GM20431 (cell line): ENCODE measurements around the gene JOSD1.

Source experiments
- in situ Hi-C: fragments of 300-500 bp; cut with MseI, MboI; formaldehyde crosslinking; loops from one replicate; pipeline ENCODE4 v1.15.0; 2020; ENCODE audit warnings: low sequenced_read_pairs; ENCODE audit not compliant: unreplicated experiment

Gene JOSD1

DNA sequence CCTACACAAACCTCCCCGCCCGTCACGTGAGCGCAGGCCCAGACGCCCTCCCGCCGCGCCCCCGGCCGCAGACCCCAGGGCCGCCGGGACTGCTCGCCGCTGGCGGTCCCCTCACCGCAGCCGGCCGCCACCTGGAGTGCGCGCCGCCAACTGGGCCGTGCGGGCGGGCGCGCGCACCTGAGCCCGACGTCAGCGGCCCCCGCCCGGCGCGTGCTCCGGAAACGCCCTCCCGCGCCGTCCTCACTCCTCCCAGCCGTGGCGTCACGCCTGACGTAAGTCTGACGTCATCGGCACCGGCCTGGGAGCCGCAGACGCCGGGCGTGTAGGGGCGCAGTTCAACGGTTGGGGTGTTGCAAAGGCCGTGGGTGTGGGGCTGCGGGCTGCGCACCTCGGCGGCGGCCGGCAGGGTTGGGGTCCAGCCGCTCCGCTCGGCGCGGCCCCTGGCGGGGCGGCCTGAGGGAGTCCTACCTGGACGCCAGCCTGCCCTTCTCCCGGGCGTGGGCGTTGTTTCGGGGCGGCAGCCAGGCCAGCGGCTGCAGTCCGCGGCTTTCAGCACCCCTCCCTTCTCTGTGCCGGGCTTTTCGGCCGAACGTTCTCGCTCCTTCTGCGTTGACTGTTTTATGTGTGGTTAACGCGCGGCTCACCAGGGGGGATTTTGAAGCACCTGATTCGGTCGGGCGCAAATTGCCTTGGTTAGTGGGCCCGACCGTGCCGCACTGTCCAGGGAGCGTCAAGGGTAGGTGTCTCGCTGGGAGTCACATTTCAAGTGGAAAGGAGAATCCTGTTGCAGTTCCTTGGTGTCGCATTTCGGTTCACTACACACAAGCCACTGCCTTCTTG lies at the start of gene JOSD1:
TSS of gene JOSD1 (minus strand) at position 155 of the 840 bp plus-strand sequence. CDS start 956 bp downstream, outside the sequence.
- in situ Hi-C loops, result no loop called here

DNA sequence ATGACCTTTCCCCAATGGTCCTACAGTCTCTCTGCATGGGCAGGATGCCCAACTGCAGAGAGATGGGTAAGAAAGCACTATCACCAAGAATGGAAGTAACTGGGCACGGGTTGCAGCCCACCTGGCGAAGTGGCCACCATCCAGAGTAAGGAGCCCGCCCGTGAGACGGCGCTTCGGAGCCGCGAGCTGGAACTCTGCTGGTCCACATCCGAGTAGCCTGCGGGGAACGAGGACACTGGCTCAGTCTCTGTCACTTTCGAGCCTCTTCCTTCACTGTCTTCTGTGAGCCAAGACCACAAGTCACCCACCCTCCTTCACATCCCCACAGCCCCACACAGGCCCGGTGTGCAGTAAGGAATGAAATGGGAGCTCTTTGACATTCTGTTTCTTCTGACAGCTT lies 49.4 kb upstream of the JOSD1 start:
- in situ Hi-C loops, result no loop called here

DNA sequence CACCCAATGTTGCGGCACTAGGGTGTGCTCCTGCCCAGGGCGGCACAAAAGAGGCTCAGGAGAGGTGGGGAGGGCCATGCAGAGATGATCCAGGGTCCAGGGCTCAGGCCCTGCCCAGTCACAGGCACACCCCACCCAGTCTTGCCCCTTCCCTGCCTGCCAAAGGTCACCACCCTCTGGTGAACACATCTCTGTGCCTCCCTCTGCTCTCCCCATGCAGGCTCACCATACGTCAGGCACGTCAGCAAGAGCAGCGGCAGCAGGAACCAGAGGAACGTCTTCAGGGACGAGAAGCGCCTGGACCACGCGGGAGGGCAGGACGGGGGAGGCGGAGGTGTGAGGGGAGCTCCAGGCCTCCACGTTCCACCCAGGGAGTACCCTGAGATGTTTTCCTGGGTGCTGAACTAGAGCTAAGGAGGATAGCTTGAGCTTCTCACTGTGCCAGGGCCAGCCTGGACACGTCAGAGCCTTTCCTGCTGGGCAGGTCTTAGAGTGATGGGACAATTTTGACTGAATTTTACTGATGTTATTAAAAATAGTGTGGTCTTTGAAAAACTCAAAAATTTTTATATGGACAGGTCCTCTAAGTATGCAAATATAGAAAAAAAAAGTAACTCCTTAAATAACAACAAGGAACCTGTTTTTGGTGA lies 47.9 kb upstream of the JOSD1 start:
- in situ Hi-C loops, result no loop called here

- in situ Hi-C loops, result no loop called here
Observed at GRCh38 chr22:38745676-38746460, 45.1 kb upstream of the JOSD1 start.

DNA sequence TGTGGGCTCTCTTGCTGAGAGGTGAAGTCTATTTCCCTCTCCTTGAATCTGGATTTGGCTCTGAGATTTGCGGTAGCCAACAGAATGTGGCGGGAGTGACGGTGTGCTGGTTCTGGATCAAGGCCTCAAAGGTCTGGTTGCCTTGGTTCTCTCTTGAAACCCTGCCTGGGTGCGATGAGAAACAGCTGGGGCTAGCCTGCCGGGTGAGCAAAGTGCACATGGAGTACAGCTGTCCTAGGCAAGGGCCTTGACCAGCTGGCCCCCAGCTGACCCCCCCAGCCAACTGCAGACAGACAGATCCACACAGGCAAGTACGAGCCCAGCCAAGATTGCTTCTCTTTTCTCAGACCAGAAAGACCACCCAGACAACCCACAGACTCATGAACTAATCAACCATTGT lies 44.2 kb upstream of the JOSD1 start:
- in situ Hi-C loops, result no loop called here

DNA sequence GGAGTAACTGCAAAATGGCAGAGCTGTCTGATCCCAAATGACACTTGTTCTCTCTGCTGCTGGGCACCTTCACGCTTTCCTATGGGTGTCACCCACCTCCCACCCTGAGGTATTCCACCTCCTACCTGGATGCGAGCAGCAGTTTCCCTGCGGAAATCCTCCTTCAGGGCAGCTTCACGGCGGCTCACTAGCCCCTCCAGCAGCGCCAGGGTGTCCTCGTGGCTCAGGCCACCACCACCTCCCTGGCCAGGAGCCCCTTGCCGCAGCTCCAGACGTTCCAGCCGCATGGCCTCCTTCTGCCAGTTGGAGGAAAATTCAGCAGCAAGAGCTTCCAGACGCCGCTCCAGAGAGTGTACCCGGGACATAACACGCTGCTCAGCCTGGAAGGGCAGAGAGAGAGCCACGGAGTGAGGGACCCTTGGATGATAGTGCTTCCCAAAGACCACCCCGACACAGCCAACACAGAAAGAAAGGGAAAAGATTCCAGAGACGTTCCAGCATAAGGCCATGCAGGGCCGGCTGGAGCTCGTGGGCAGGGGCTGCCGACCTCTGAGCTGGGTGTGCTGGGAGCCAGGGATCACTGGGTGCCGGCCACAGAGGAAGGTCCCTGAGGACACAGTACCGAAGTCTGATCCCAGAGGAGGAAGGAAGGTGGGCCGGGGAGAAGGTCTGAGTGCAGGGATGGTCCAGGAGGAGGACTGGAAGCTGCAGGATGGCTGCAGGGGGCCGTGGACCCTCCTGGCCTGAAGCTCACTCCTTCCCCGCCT lies 41.6 kb upstream of the JOSD1 start:
- in situ Hi-C loops, result no loop called here

DNA sequence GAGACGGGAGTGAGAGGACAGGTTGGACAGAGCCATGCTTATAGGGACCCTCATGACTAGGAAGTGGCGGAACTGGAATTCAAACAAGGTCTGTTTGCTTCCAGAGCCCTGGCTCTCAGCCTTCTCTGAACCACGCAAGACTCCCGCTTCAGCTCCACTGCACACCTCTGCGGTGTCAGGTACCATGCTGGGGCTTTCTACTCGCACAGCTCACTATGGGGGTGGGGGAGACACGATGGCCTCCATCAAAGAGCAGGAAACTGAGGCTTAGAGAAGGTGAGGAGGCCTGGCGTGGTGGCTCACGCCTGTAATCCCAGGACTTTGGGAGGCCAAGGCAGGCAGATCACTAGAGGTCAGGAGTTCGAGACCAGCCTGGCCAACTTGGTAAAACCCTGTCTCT lies 40.8 kb upstream of the JOSD1 start:
- in situ Hi-C loops, result no loop called here

- in situ Hi-C loops, result no loop called here
Observed at GRCh38 chr22:38741166-38741565, 40.4 kb upstream of the JOSD1 start.

GRCh38 chr22:38740754-38741153 lies 40.0 kb upstream of the JOSD1 start:
- in situ Hi-C loops, result no loop called here

- in situ Hi-C loops, result no loop called here
Observed at GRCh38 chr22:38740116-38740723, 39.5 kb upstream of the JOSD1 start.

GRCh38 chr22:38739300-38740055 lies 38.7 kb upstream of the JOSD1 start:
- in situ Hi-C loops, result no loop called here

GRCh38 chr22:38738475-38739070 lies 37.8 kb upstream of the JOSD1 start:
- in situ Hi-C loops, result no loop called here

DNA sequence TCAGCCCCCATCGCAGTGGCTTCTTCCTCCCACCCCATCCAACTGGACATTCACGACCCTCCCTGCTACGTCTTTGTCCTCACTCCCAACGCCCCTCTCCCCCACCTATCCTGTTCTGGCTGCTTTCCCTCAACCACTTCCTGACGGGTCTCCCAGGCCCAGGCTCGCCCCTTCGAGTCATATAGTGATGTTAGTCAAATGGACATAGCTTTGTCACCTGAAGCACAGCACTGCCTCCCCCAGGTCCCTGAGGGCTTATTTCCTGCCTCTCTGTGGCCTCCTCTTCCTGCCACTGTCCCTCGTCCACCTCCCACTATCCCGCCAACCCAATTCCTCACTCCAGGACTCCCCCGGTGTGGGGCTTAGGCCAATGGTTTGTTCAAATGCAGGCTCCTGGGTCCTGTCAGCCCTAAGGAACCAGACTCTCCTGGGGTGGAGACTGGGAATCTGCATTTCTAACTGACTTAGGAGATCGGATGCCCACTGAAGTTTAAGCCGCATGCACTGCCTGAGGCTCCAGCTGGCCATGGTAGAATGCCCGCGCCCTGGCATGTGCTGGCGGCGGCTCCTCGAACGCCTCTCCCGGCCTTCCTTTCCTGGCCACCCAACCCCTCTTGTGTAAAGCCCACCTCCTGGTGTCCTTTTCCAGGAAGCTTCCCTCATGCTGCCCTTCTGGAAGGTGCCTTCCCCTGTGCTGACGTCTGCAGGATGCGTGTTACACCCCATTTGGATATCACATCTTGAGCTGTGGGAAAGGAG lies 36.7 kb upstream of the JOSD1 start:
- in situ Hi-C loops, result no loop called here

- in situ Hi-C loops, result no loop called here
Observed at GRCh38 chr22:38736257-38736570, 35.5 kb upstream of the JOSD1 start.

- in situ Hi-C loops, result no loop called here
Observed at GRCh38 chr22:38735465-38736256, 34.9 kb upstream of the JOSD1 start.

- in situ Hi-C loops, result no loop called here
Observed at GRCh38 chr22:38735126-38735464, 34.4 kb upstream of the JOSD1 start.

DNA sequence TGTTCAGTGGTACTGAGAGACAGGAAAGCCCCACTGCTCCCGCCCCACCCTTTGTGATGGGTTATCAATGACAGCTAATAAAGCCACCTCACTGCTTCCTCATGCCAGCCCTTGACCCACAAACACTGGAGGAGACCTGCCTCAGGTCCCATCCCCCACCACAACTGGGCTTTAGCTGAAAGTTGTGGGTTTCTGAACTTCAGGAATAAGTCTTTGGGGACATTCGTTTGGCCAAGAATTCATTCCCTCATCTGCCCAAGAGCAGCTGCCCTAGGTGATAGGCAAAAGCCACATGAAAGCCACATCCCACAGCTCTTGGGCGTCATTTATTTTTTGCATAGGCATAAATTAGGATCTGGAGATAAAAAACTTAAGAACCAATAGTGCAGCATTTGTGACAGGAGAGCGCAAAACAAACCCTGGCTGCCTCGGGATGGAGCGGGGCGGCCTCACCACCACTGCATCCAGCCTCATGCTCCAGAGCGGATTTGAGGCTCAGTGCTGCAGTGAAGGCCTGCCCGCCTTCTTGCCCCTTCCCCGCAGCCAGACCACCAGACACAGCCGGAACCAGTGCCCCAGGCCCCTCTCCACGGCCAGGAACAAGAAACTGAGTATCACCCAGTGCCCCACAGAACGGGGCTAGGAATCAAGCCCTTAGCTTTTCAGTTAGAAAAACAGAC lies 33.8 kb upstream of the JOSD1 start:
- in situ Hi-C loops, result no loop called here
